ENCODE results near the gene FTH1. TPM values are rescaled to one million over a fixed set of nuclear protein-coding genes. Genes with fewer than 3 reads are reported as not detected.

The FTH1 gene
- total and polyA plus RNA-seq, 2 of the 13 experiments (the other 11 are each of a cell fraction or from before 2014, with no cell fraction given) = 607 to 760 TPM

DNA sequence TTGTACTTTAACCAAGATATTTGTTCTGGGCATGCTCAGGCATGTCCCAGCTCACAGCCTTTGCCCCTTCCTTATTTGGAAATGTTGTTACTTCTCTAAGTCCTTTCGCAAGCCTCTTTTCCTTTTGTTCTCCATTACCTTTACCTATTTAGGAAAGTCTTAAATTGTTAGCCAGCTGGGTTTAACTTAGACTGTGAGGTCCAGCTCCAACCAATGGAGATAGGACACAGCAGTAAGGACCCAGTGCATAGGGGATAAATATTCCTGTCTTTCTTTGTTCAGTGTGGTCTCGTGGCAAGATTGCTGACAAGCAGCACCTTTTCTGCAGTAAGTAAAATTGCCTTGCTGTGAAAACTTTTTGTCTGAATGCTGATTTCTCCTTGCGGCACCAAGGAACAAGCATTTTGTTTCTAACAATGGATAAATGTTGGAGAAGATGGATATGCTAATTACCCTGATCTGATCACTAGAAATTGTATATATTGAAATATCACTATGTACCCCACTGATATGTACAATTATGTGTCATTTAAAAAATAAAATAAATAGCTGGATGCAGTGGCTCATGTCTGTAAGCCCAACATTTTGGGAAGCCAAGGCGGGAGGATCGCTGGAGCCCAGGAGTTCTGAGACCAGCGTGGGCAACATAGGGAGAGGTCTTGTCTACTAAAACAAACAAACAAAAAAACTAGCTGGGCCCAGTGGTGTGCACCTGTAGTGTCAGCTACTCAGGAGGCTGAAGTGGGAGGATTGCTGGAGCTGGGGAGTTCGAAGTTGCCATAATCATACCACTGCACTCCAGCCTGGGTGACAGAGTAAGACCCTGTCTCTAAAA, 31.9 kb upstream of the FTH1 start (continued):
- TF ChIP-seq ZFY (CRISPR knock-in tag; IDR thresholded peaks at IDR 0.05) (no peak), ZNF18 (CRISPR knock-in tag; IDR thresholded peaks at IDR 0.05; ENCODE audit: insufficient replicate concordance) (no peak), SSRP1 (CRISPR knock-in tag; IDR thresholded peaks at IDR 0.05) (no peak), SOX6 (IDR thresholded peaks at IDR 0.05) (no peak), SOX6 (CRISPR knock-in tag; IDR thresholded peaks at IDR 0.05) (peak; percentile 75), ZNF33B (CRISPR knock-in tag; IDR thresholded peaks at IDR 0.05) (no peak), MED13 (CRISPR knock-in tag; IDR thresholded peaks at IDR 0.05) (no peak), REPIN1 (CRISPR knock-in tag; IDR thresholded peaks at IDR 0.05; ENCODE audit: borderline replicate concordance, low read depth) (no peak), RBAK (CRISPR knock-in tag; IDR thresholded peaks at IDR 0.05) (no peak), ZNF816 (CRISPR knock-in tag; IDR thresholded peaks at IDR 0.05; ENCODE audit: borderline replicate concordance) (no peak), ZNF678 (CRISPR knock-in tag; IDR thresholded peaks at IDR 0.05) (no peak), EZH2 (conservative IDR thresholded peaks at IDR 0.05; ENCODE audit: low read depth, low read length) (no peak), ZNF564 (CRISPR knock-in tag; IDR thresholded peaks at IDR 0.05) (no peak), CREM (IDR thresholded peaks at IDR 0.05) (peak; percentile 28; the same call in 1 of the 2 replicates), CREM (CRISPR knock-in tag; IDR thresholded peaks at IDR 0.05) (no peak), MAX (IDR thresholded peaks at IDR 0.05) (0 out of 2 replicates have a peak, but pooled peaks have one; percentile 12), ZNF496 (CRISPR knock-in tag; IDR thresholded peaks at IDR 0.05; ENCODE audit: insufficient replicate concordance) (no peak), AKAP8 (CRISPR knock-in tag; IDR thresholded peaks at IDR 0.05) (no peak), ZNF256 (CRISPR knock-in tag; conservative IDR thresholded peaks at IDR 0.05) (no peak), MAFF (IDR thresholded peaks at IDR 0.05; ENCODE audit: low read depth, low read length) (no peak), HMGA1 (CRISPR knock-in tag; conservative IDR thresholded peaks at IDR 0.05) (no peak)
- TF ChIP-seq, protein P1, sequence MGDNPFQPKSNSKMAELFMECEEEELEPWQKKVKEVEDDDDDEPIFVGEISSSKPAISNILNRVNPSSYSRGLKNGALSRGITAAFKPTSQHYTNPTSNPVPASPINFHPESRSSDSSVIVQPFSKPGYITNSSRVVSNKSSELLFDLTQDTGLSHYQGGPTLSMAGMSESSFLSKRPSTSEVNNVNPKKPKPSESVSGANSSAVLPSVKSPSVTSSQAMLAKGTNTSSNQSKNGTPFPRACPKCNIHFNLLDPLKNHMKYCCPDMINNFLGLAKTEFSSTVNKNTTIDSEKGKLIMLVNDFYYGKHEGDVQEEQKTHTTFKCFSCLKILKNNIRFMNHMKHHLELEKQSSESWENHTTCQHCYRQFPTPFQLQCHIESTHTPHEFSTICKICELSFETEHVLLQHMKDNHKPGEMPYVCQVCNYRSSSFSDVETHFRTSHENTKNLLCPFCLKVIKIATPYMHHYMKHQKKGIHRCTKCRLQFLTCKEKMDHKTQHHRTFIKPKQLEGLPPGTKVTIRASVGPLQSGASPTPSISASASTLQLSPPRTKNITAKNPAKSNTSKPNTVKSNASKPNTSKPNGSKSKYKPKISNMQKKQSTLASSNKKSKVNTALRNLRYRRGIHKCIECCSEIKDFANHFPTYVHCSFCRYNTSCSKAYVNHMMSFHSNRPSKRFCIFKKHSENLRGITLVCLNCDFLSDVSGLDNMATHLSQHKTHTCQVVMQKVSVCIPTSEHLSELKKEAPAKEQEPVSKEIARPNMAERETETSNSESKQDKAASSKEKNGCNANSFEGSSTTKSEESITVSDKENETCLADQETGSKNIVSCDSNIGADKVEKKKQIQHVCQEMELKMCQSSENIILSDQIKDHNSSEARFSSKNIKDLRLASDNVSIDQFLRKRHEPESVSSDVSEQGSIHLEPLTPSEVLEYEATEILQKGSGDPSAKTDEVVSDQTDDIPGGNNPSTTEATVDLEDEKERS (CRISPR knock-in tag; IDR thresholded peaks at IDR 0.05) = peak; percentile 5; the same call in 1 of the 2 replicates
- TF ChIP-seq, protein P2, sequence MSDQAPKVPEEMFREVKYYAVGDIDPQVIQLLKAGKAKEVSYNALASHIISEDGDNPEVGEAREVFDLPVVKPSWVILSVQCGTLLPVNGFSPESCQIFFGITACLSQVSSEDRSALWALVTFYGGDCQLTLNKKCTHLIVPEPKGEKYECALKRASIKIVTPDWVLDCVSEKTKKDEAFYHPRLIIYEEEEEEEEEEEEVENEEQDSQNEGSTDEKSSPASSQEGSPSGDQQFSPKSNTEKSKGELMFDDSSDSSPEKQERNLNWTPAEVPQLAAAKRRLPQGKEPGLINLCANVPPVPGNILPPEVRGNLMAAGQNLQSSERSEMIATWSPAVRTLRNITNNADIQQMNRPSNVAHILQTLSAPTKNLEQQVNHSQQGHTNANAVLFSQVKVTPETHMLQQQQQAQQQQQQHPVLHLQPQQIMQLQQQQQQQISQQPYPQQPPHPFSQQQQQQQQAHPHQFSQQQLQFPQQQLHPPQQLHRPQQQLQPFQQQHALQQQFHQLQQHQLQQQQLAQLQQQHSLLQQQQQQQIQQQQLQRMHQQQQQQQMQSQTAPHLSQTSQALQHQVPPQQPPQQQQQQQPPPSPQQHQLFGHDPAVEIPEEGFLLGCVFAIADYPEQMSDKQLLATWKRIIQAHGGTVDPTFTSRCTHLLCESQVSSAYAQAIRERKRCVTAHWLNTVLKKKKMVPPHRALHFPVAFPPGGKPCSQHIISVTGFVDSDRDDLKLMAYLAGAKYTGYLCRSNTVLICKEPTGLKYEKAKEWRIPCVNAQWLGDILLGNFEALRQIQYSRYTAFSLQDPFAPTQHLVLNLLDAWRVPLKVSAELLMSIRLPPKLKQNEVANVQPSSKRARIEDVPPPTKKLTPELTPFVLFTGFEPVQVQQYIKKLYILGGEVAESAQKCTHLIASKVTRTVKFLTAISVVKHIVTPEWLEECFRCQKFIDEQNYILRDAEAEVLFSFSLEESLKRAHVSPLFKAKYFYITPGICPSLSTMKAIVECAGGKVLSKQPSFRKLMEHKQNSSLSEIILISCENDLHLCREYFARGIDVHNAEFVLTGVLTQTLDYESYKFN (CRISPR knock-in tag; conservative IDR thresholded peaks at IDR 0.05) = 0 out of 2 replicates have a peak, but pooled peaks have one; percentile 25

All from HepG2 (cell line).